H1 (cell line): ENCODE results near the gene INPP4B. TPM values are rescaled to one million over a fixed set of nuclear protein-coding genes. Genes with fewer than 3 reads are reported as not detected.

ENCODE experiments used
- CTCF ChIA-PET: fragments of 300-600 bp; sonication (Branson Sonifier 250); formaldehyde crosslinking; loops from one replicate; lab custom pipeline; 2021; ENCODE audit not compliant: partially characterized antibody; lab: Charles Lee
- POLR2A ChIA-PET: fragments of 300-600 bp; sonication (Branson Sonifier 250); formaldehyde crosslinking; loops from one replicate; lab custom pipeline; 2021; ENCODE audit warnings: inconsistent platforms; ENCODE audit not compliant: partially characterized antibody; lab: Charles Lee
- DNase-seq, 2 experiments: peaks; one replicate each; pipeline versions ENCODE4 v3.0.0 to v3.0.0-alpha.2; 2010 to 2022; ENCODE audit warnings: low spot score in 2 of 2, low read depth in 1 of 2, mixed read lengths in 1 of 2
- FAIRE-seq: peaks from 2 replicates; lab custom pipeline; 2011; peaks lifted over from hg19 to GRCh38; lab: Jason Lieb, UNC
- H2AFZ ChIP-seq: 2 replicates; pipeline ENCODE4 v1.8.1; 2012; ENCODE audit warnings: low read length, inconsistent platforms
- H2AK5ac ChIP-seq: 2 replicates; pipeline ENCODE4 v1.6.1; 2013; ENCODE audit warnings: low read depth, low read length
- H2BK120ac ChIP-seq: replicated peaks from 2 replicates; pipeline ENCODE3; 2013; ENCODE audit warnings: low read depth, low read length, inconsistent platforms
- H2BK12ac ChIP-seq: 2 replicates; pipeline ENCODE4 v1.6.1; 2013; ENCODE audit warnings: low read depth, low read length
- H2BK15ac ChIP-seq: 2 replicates; pipeline ENCODE4 v1.6.1; 2013; ENCODE audit warnings: low read length
- H2BK20ac ChIP-seq: 2 replicates; pipeline ENCODE4 v1.6.1; 2013; ENCODE audit warnings: low read length
- H2BK5ac ChIP-seq: 2 replicates; pipeline ENCODE4 v1.6.1; 2013; ENCODE audit warnings: low read depth, low read length
- H3K14ac ChIP-seq: 2 replicates; pipeline ENCODE4 v1.6.1; 2013; ENCODE audit warnings: inconsistent platforms; ENCODE audit not compliant: insufficient read length
- H3K18ac ChIP-seq: 2 replicates; pipeline ENCODE4 v1.6.1; 2013; ENCODE audit warnings: low read length; ENCODE audit errors: extremely low read depth
- H3K23ac ChIP-seq: 2 replicates; pipeline ENCODE4 v1.6.1; 2013; ENCODE audit warnings: inconsistent platforms; ENCODE audit not compliant: insufficient read length
- H3K23me2 ChIP-seq: 2 replicates; pipeline ENCODE4 v1.6.1; 2013; ENCODE audit warnings: low read depth, low read length
- H3K27ac ChIP-seq: 2 replicates; pipeline ENCODE4 v1.6.1; 2011; ENCODE audit warnings: low read depth, low read length, inconsistent platforms
- H3K27me3 ChIP-seq, 4 experiments: replicated peaks in 1 of 4; 1 replicate in 1 of 4; 2 replicates in 3 of 4; pipeline versions ENCODE4 v1.6.1 to v1.8.1; 2011 to 2013; ENCODE audit warnings: low read length in 3 of 4, mild to moderate bottlenecking in 3 of 4, inconsistent platforms in 2 of 4, mixed read lengths in 2 of 4, moderate library complexity in 1 of 4; ENCODE audit not compliant: control insufficient read depth in 3 of 4, insufficient read depth in 3 of 4; ENCODE audit errors: extremely low read depth in 1 of 4
- H3K36me3 ChIP-seq, 4 experiments: 2 replicates each; pipeline versions ENCODE4 v1.6.1 to v1.8.1; 2011 to 2013; ENCODE audit warnings: mild to moderate bottlenecking in 4 of 4, low read length in 3 of 4, moderate library complexity in 2 of 4, control low read depth in 1 of 4, inconsistent platforms in 1 of 4; ENCODE audit not compliant: insufficient read depth in 4 of 4, control insufficient read depth in 2 of 4
- H3K4ac ChIP-seq: replicated peaks from 2 replicates; pipeline ENCODE3; 2013; ENCODE audit warnings: low read length, low read depth, mixed read lengths, inconsistent platforms; ENCODE audit not compliant: insufficient read length
- H3K4me1 ChIP-seq, 4 experiments: replicated peaks in 1 of 4; 1 replicate in 1 of 4; 2 replicates in 3 of 4; pipeline versions ENCODE4 v1.6.1 to v1.8.1; 2011 to 2013; ENCODE audit warnings: low read length in 3 of 4, inconsistent platforms in 2 of 4, mixed read lengths in 1 of 4; ENCODE audit not compliant: insufficient read depth in 4 of 4, control insufficient read depth in 3 of 4
- H3K4me2 ChIP-seq, 2 experiments: 2 replicates each; pipeline versions ENCODE4 v1.6.1 to v1.8.1; 2011 to 2013; ENCODE audit warnings: low read depth in 2 of 2, low read length in 2 of 2, control low read depth in 1 of 2, inconsistent platforms in 1 of 2, mild to moderate bottlenecking in 1 of 2; ENCODE audit not compliant: insufficient read depth in 1 of 2
- H3K4me3 ChIP-seq, 4 experiments: fragments of 200-600, 300-600 bp in 1 of 4; sonication (generic), shearing (Covaris generic), sonication (Bioruptor Twin) in 1 of 4; 2 replicates each; pipeline versions ENCODE4 v1.5.1 to v1.8.1; 2011 to 2016; ENCODE audit warnings: low read length in 4 of 4, low read depth in 3 of 4, control low read depth in 2 of 4, inconsistent platforms in 2 of 4, mild to moderate bottlenecking in 2 of 4, mixed read lengths in 1 of 4, moderate library complexity in 1 of 4; ENCODE audit not compliant: insufficient read depth in 2 of 4; ENCODE audit errors: extremely low read depth in 1 of 4
- H3K56ac ChIP-seq: replicated peaks from 2 replicates; pipeline ENCODE3; 2013; ENCODE audit warnings: low read depth, mild to moderate bottlenecking, mixed read lengths, low read length, inconsistent platforms; ENCODE audit not compliant: insufficient read length
- H3K79me1 ChIP-seq: 2 replicates; pipeline ENCODE4 v1.6.1; 2013; ENCODE audit warnings: low read depth, low read length, control low read depth
- H3K79me2 ChIP-seq, 2 experiments: 2 replicates each; pipeline versions ENCODE4 v1.6.1 to v1.8.1; 2012 to 2013; ENCODE audit warnings: low read length in 2 of 2, mild to moderate bottlenecking in 2 of 2, inconsistent platforms in 1 of 2; ENCODE audit not compliant: insufficient read depth in 2 of 2, control insufficient read depth in 1 of 2
- H3K9ac ChIP-seq, 4 experiments: replicated peaks in 1 of 4; 1 replicate in 1 of 4; 2 replicates in 3 of 4; pipeline versions ENCODE4 v1.6.1 to v1.8.1; 2011 to 2013; ENCODE audit warnings: low read depth in 3 of 4, low read length in 3 of 4, control low read depth in 2 of 4, mild to moderate bottlenecking in 2 of 4, moderate library complexity in 2 of 4, inconsistent platforms in 1 of 4; ENCODE audit errors: extremely low read depth in 1 of 4
- H3K9me3 ChIP-seq, 2 experiments: 2 replicates each; pipeline versions ENCODE4 v1.6.1 to v1.8.1; 2012 to 2013; ENCODE audit warnings: mild to moderate bottlenecking in 2 of 2, moderate library complexity in 2 of 2, control low read depth in 1 of 2, inconsistent platforms in 1 of 2, low read depth in 1 of 2, low read length in 1 of 2, mixed read lengths in 1 of 2; ENCODE audit not compliant: insufficient read depth in 2 of 2
- H4K20me1 ChIP-seq, 2 experiments: replicated peaks in 1 of 2; 2 replicates each; pipeline versions ENCODE3 to v1.8.1; 2011 to 2013; ENCODE audit warnings: inconsistent platforms in 2 of 2, low read length in 2 of 2, mild to moderate bottlenecking in 1 of 2; ENCODE audit not compliant: insufficient read depth in 2 of 2, control insufficient read depth in 1 of 2
- H4K5ac ChIP-seq: 2 replicates; pipeline ENCODE4 v1.6.1; 2013; ENCODE audit warnings: low read length, low read depth, mixed read lengths, inconsistent platforms; ENCODE audit not compliant: insufficient read length
- H4K8ac ChIP-seq: 2 replicates; pipeline ENCODE4 v1.8.0; 2013; ENCODE audit warnings: mild to moderate bottlenecking, moderate library complexity, low read length, inconsistent platforms; ENCODE audit not compliant: insufficient read depth; ENCODE audit errors: extremely low read depth
- H4K91ac ChIP-seq: replicated peaks from 2 replicates; pipeline ENCODE3; 2013; ENCODE audit warnings: low read length, mixed read lengths, inconsistent platforms; ENCODE audit not compliant: insufficient read length
- WGBS, 2 experiments: shearing (Covaris generic) in 1 of 2; methylation state at CpG; one replicate each; pipeline versions ENCODE4 v1.1.6 to v1.1.7; 2013 to 2015; ENCODE audit warnings: low lambda C conversion rate in 2 of 2, mixed read lengths in 2 of 2, inconsistent platforms in 1 of 2, low coverage in 1 of 2, missing lambda C conversion rate in 1 of 2; ENCODE audit not compliant: insufficient replicate concordance in 2 of 2, insufficient coverage in 1 of 2, insufficient read length in 1 of 2; ENCODE audit errors: extremely low coverage in 1 of 2, missing lambda C conversion rate in 1 of 2; 5-methylcytosine and 5-hydroxymethylcytosine counted together
- polyA plus RNA-seq, 7 experiments: library from polyadenylated mRNA; depleted of rRNA in 3 of 7; stranded (reverse) in 5 of 7; unstranded in 2 of 7; fragments of >200 nt in 5 of 7; fragments of 200-250 nt in 2 of 7; gene quantifications; 1 replicate in 5 of 7; 2 replicates in 1 of 7; 4 replicates in 1 of 7; pipeline versions ENCODE4 v1.2.1 to v1.2.3, GENCODE V29; 2011 to 2013; ENCODE audit warnings: missing spikeins in 2 of 7, mixed read lengths in 2 of 7
- total RNA-seq: library from RNA; stranded (reverse); fragmentation: NEBNext Ultra II Directional; extraction: Animal tissue kit (Norgen Biotek cat#: 25700); gene quantifications from 2 replicates; pipeline ENCODE4 v1.2.1, GENCODE V29; 2021
- TF ChIP-seq, protein P1 (sequence below): IDR thresholded peaks from 2 replicates; pipeline ENCODE4 v1.6.1; 2012; ENCODE audit warnings: low read length, inconsistent platforms

The INPP4B gene
- total and polyA plus RNA-seq, 2 of the 8 experiments (the other 6 are each of a cell fraction or from before 2014, with no cell fraction given) = 0.11 to 0.54 TPM

DNA sequence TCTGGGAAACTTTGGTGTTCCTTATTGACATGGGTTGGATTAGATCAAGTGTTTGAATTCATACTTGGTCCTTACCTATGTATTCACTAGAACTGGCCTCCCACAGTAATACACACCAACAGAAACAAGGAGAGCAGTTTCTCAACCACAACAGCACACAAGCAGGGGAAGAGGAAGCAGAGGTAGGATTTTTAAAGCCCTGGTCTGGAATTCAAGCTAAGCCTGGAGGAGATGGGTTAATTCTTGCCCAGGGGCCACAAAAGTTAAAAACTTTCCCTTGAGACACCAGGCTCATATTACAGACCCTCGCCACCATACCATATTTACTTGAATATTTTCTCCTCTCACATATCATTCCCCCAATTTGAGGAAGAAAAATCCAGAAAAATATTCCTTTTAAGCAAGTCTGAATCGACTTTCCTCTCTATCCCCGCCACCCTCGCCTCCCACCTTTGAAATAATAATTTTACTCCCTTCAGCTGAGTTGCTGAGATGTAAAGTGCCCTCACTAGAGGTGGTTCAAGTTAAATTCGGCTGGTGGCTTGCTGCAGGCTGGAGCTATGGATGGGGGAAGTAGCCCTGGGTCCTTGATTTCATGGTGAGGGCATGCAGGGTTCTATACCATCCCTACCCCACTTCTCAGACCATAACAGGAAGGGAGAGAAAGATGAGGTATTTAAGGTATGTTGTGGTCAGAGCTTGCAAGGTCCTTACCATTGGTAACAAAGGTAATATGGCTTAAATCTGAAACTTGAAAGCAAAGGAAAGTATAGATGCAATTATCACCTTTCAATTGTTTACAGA, 440.2 kb downstream of the INPP4B start:
- 59% methylated on average over 5 of the region's 5 CpGs; no CpG with 5 or more reads in 1 of the 2 experiments for WGBS, 2 experiments
- H3K4me2 ChIP-seq = peak overlapping the region; percentile 17 to 75; a peak in 3 of 4 replicates
- TF ChIP-seq, protein P1, sequence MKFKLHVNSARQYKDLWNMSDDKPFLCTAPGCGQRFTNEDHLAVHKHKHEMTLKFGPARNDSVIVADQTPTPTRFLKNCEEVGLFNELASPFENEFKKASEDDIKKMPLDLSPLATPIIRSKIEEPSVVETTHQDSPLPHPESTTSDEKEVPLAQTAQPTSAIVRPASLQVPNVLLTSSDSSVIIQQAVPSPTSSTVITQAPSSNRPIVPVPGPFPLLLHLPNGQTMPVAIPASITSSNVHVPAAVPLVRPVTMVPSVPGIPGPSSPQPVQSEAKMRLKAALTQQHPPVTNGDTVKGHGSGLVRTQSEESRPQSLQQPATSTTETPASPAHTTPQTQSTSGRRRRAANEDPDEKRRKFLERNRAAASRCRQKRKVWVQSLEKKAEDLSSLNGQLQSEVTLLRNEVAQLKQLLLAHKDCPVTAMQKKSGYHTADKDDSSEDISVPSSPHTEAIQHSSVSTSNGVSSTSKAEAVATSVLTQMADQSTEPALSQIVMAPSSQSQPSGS = no peak

More for the DNA sequence above, 440.2 kb downstream of the INPP4B start:
- Histone ChIP-seq H2AFZ (peak overlapping the region; percentile 97), H2BK5ac (peak overlapping the region; percentile 73; the same call in 1 of the 2 replicates), H3K56ac (no peak overlapping the region), H3K27ac (no peak overlapping the region), H3K79me1 (no peaks in the 10 kb centered on the region), H2BK20ac (no peak overlapping the region; the same call in 1 of the 2 replicates), H2BK12ac (peak overlapping the region; percentile 73), H3K27me3 (peaks cover 0 to 1% (median 0%) of the 10 kb centered on the region in 4 experiments; a peak in 1 of 7 replicates), H4K20me1 (no peaks in the 10 kb centered on the region), H4K8ac (no peak overlapping the region), H3K36me3 (no peaks in the 10 kb centered on the region), H3K23me2 (no peaks in the 10 kb centered on the region), H3K79me2 (no peaks in the 10 kb centered on the region), H3K14ac (no peak overlapping the region), H2BK15ac (peak overlapping the region; percentile 76; the same call in 1 of the 2 replicates), H3K9ac (no peak overlapping the region), H4K5ac (no peak overlapping the region), H3K23ac (no peak overlapping the region), H4K91ac (no peak overlapping the region), H3K4me1 (peaks cover 0 to 16% (median 11%) of the 10 kb centered on the region in 4 experiments; a peak in 4 of 7 replicates), H2BK120ac (peak overlapping the region; percentile 73), H3K4me3 (no peak overlapping the region), H3K9me3 (no peaks in the 10 kb centered on the region), H3K4ac (no peak overlapping the region), H3K18ac (peak overlapping the region; percentile 34; the same call in 1 of the 2 replicates), H2AK5ac (0 out of 2 replicates have a peak overlapping the region, but pooled peaks have one; percentile 11)
- CTCF ChIA-PET = interaction anchor here (0.6 to 1.4 kb wide), 5 partner anchors 14 to 417 kb away, joined by 3 to 5 read pairs (median 3); no protein-coding TSS in a partner anchor
- FAIRE-seq (no peak), DNase-seq (no peak)
- POLR2A ChIA-PET = interaction anchor here (1.0 to 1.6 kb wide), 2 partner anchors 9 to 11 kb away, joined by 4 to 7 read pairs; no protein-coding TSS in a partner anchor
